ENCODE measurements around the gene CAPZA2.

CAPZA2 gene

DNA sequence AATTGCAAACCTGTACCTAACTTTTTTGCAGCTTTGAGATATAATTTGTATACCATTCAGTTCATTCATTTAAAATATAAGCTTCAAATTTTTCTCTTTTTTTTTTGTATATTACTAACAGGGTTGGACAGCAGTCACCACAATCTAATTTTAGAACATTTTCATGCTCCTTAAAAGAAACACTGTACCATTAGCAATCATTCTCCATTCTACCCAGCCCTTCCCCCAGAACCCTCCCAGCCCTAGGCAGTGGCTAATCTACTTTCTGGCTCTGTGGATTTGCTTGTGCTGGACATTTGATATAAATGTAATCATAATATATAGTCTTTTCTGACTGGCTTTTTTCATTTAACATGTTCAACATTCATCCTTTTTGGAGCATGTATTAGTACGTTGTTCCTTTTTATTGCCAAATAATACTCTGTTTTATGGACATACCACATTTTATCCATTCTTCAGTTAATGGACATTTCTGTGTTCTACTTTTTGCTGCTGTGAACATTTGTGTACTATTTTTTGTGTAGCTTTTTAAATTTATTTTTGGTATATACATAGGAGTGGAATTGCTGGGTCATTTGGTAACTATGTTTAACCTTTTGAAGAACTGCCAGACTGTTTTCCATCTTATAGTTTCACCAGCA is 50.0 kb downstream of the CAPZA2 start:
- no peak for TF ChIP-seq CTCF (IDR thresholded peaks at IDR 0.05; ENCODE audit: extremely low read depth, missing control alignments)
- no peak for DNase-seq (ENCODE audit: low spot score)

DNA sequence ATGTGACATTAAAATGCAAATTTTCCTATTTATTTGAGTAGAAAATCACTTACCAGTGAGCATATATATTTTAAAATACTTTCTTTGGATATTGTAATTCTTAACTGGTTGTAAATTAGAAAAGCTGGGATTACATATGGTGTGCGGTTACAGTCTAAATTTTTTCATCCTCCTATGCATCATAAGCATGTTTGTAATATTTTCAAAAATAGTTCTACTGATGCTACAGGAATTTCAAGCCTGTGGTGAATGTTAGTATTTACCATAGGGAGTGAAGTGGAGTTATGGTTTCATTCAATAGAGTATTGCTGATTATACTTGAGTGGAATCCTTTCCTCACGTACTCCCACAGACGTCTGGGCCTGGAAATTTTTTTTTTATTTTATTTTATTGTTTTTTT is 56.3 kb downstream of the CAPZA2 start:
- no peak for TF ChIP-seq CTCF (IDR thresholded peaks at IDR 0.05; ENCODE audit: extremely low read depth, missing control alignments)
- DNase-seq (ENCODE audit: low spot score): no peak

DNA sequence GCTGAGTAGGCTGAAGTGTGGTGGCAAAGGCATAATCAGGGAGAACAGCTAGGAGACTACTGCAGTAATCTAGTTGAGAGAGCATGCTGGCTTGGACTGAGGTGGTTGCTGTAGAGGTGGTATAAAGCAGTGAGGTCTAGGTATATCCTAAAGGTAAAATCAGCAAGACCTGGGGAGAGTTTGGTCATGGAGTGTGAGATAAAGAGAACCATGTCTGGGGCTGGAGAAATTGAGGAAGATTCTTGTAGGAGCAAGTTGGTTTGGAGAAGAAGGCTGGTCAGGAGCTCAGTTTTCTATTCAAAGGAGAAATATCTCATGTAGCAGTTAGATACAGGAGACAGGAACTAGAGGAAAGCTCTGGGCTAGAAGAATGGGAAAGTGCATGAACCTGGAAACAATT is 58.0 kb downstream of the CAPZA2 start:
- no peak for DNase-seq (ENCODE audit: low spot score)

GRCh38 chr7:116922545-116922944 is 60.2 kb downstream of the CAPZA2 start:
- DNase-seq (ENCODE audit: low spot score): no peak
- no peak for TF ChIP-seq CTCF (IDR thresholded peaks at IDR 0.05; ENCODE audit: extremely low read depth, missing control alignments)

More for the DNA sequence above, 58.0 kb downstream of the CAPZA2 start:
- no peak for TF ChIP-seq CTCF (IDR thresholded peaks at IDR 0.05; ENCODE audit: extremely low read depth, missing control alignments)

DNA sequence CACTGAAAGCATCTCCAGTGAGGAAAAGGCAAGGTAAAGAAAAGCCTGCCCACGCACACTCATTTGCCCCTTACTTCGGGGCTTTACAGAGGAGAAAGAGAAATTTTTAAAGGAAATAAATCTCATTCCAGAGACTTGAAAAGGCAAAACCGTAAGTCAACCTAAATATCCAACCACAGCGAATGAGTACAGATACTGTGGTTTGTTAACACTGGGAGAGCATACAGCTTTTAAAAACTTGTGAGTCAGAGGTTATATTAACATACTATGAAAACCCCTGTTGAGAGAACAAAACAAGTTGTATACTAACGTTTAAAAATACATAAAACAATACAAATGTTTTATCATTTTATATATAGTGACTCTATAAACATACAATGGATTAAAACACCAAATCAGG is 62.4 kb downstream of the CAPZA2 start:
- TF ChIP-seq CTCF (IDR thresholded peaks at IDR 0.05; ENCODE audit: extremely low read depth, missing control alignments): no peak
- no peak for DNase-seq (ENCODE audit: low spot score)

- DNase-seq (ENCODE audit: low spot score): no peak
- TF ChIP-seq CTCF (IDR thresholded peaks at IDR 0.05; ENCODE audit: extremely low read depth, missing control alignments): no peak
Observed at GRCh38 chr7:116929021-116929420, 66.6 kb downstream of the CAPZA2 start.

DNA sequence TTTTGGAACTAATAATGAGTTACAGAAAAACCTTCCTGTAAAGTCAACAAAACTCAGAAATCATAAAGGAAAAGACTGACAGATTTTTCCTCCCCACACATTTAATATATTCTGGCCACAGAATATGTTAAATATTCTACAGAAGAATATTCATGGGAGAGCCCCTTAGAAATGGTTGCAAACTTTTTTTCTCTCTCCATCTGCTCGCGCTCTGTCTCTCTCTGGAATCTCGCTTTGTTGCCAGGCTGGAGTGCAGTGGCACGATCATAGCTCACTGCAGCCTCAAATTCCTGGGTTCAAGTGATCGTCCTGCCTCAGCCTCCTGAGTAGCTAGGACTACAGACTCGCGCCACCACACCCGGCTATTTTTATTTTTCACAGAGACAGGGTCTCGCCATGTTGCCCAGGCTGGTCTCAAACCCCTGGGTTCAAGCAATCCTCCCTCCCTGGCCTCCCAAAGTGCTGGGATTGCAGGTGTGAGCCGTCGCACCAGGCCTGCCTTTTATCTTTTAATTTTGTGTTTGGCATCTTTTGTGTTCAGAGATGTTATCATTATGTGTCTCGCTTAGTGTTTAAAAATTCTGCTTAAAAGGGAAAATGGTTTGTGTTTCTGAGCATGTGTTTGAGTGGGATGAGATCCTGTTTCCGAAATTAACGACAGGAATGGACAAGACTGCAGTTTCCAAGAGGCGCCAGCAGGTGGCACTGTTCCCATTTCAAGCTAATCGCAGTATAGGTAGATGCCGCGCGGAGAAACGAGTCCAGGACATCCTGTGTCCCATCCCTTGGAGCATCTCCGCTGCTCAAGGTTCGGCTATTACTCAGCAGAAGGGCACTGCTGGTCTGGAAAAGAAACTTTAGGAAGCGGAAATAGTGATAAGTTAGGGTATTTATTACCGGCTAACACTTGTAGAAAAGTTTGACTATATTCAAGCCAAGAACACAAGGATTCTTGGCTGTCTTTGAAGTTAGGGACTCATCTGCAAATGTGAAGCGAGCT is 67.8 kb downstream of the CAPZA2 start:
- DNase-seq (ENCODE audit: low spot score): peak; percentile 74
- peak; percentile 77 for TF ChIP-seq CTCF (IDR thresholded peaks at IDR 0.05; ENCODE audit: extremely low read depth, missing control alignments)
